IMR-90 (cell line): ENCODE measurements around the gene CD99. TPM values are rescaled to one million over a fixed set of nuclear protein-coding genes. Genes with fewer than 3 reads are reported as not detected.

Source experiments
- ATAC-seq: fragments of 200-7000 bp; cut with Tn5 transposase; 2 replicates; pipeline ENCODE4 v1.9.1; 2020; ENCODE audit warnings: low read depth, mild to moderate bottlenecking, moderate library complexity
- BruUV-seq: library from RNA; stranded (reverse); fragments of 400-500 nt; replicated peaks from 2 replicates; lab custom pipeline; 2021; lab: Mats Ljungman, UMichigan
- CTCF ChIA-PET: fragments of 300-600 bp; formaldehyde crosslinking; extraction: SDS; loops from one replicate; lab custom pipeline; 2021; ENCODE audit warnings: antibody characterized with exemption; lab: Yijun Ruan, JAX
- POLR2A ChIA-PET: fragments of 300-600 bp; sonication (Branson Sonifier 250); formaldehyde crosslinking; loops from one replicate; lab custom pipeline; 2022; ENCODE audit warnings: antibody characterized with exemption; ENCODE audit not compliant: unreplicated experiment; lab: Charles Lee
- DNase-seq: peaks from one replicate; pipeline ENCODE4 v3.0.0; 2013
- H2AFZ ChIP-seq: replicated peaks from 2 replicates; pipeline ENCODE3; 2013; ENCODE audit warnings: low read length, mild to moderate bottlenecking; ENCODE audit not compliant: poor library complexity
- H2AK5ac ChIP-seq: 2 replicates; pipeline ENCODE4 v1.6.1; 2013; ENCODE audit warnings: low read depth, low read length, inconsistent platforms
- H2AK9ac ChIP-seq: replicated peaks from 2 replicates; pipeline ENCODE3; 2013; ENCODE audit warnings: mild to moderate bottlenecking, low read depth, low read length, moderate library complexity; ENCODE audit not compliant: poor library complexity
- H2BK120ac ChIP-seq: 2 replicates; pipeline ENCODE4 v1.6.1; 2013; ENCODE audit warnings: low read depth, low read length, inconsistent platforms
- H2BK15ac ChIP-seq: 3 replicates; pipeline ENCODE4 v1.6.1; 2013; ENCODE audit warnings: low read depth, low read length, inconsistent platforms
- H2BK20ac ChIP-seq: 2 replicates; pipeline ENCODE4 v1.6.1; 2013; ENCODE audit warnings: low read depth, mild to moderate bottlenecking, inconsistent platforms, low read length, moderate library complexity
- H2BK5ac ChIP-seq: 2 replicates; pipeline ENCODE4 v1.6.1; 2013; ENCODE audit warnings: mild to moderate bottlenecking, low read depth, low read length, inconsistent platforms; ENCODE audit not compliant: poor library complexity, severe bottlenecking
- H3K14ac ChIP-seq: replicated peaks from 2 replicates; pipeline ENCODE4 v1.6.1; 2013; ENCODE audit warnings: low read depth, low read length, inconsistent platforms
- H3K18ac ChIP-seq: 2 replicates; pipeline ENCODE4 v1.6.1; 2013; ENCODE audit warnings: low read depth, low read length, control low read depth
- H3K23ac ChIP-seq: 2 replicates; pipeline ENCODE4 v1.6.1; 2013; ENCODE audit warnings: low read depth, low read length, inconsistent platforms
- H3K27ac ChIP-seq: 2 replicates; pipeline ENCODE4 v1.5.1; 2013; ENCODE audit warnings: mild to moderate bottlenecking, control low read depth, low read length; ENCODE audit not compliant: insufficient read depth
- H3K27me3 ChIP-seq: 2 replicates; pipeline ENCODE4 v1.6.1; 2013; ENCODE audit warnings: low read length; ENCODE audit not compliant: control insufficient read depth, insufficient read depth
- H3K36me3 ChIP-seq: 2 replicates; pipeline ENCODE4 v1.6.1; 2013; ENCODE audit warnings: low read length, mixed read lengths; ENCODE audit not compliant: control insufficient read depth, insufficient read depth
- H3K4ac ChIP-seq: 2 replicates; pipeline ENCODE4 v1.6.1; 2013; ENCODE audit warnings: low read depth, low read length, inconsistent platforms
- H3K4me1 ChIP-seq: 2 replicates; pipeline ENCODE4 v1.6.1; 2013; ENCODE audit warnings: low read length, mixed read lengths; ENCODE audit not compliant: control insufficient read depth, insufficient read depth
- H3K4me2 ChIP-seq: 2 replicates; pipeline ENCODE4 v1.6.1; 2013; ENCODE audit warnings: low read depth, mild to moderate bottlenecking, control low read depth, low read length, moderate library complexity
- H3K4me3 ChIP-seq: 2 replicates; pipeline ENCODE4 v1.5.1; 2013; ENCODE audit warnings: low read depth, mild to moderate bottlenecking, control low read depth, low read length, moderate library complexity; ENCODE audit not compliant: insufficient read depth
- H3K56ac ChIP-seq: 2 replicates; pipeline ENCODE4 v1.6.1; 2013; ENCODE audit warnings: low read length, inconsistent platforms; ENCODE audit not compliant: insufficient read depth; ENCODE audit errors: extremely low read depth
- H3K79me1 ChIP-seq, 2 experiments: 2 replicates each; pipeline ENCODE4 v1.6.1; 2013; ENCODE audit warnings: low read length in 2 of 2, inconsistent platforms in 1 of 2, low read depth in 1 of 2
- H3K9ac ChIP-seq: 2 replicates; pipeline ENCODE4 v1.6.1; 2013; ENCODE audit warnings: low read depth, low read length, control low read depth
- H3K9me1 ChIP-seq: 2 replicates; pipeline ENCODE4 v1.6.1; 2013; ENCODE audit warnings: low read length, inconsistent platforms; ENCODE audit not compliant: insufficient read depth
- H3K9me3 ChIP-seq: 2 replicates; pipeline ENCODE4 v1.6.1; 2013; ENCODE audit warnings: low read length; ENCODE audit not compliant: control insufficient read depth, insufficient read depth
- H4K20me1 ChIP-seq: 2 replicates; pipeline ENCODE4 v1.6.1; 2013; ENCODE audit warnings: low read length, inconsistent platforms; ENCODE audit not compliant: insufficient read depth
- H4K5ac ChIP-seq: 2 replicates; pipeline ENCODE4 v1.6.1; 2013; ENCODE audit warnings: mild to moderate bottlenecking, low read depth, low read length, control low read depth
- H4K8ac ChIP-seq, 2 experiments: 2 replicates each; pipeline ENCODE4 v1.6.1; 2013; ENCODE audit warnings: low read depth in 2 of 2, low read length in 2 of 2, control low read depth in 1 of 2, inconsistent platforms in 1 of 2
- H4K91ac ChIP-seq: 2 replicates; pipeline ENCODE4 v1.6.1; 2013; ENCODE audit warnings: low read depth, low read length, inconsistent platforms; ENCODE audit not compliant: insufficient read depth
- MXI1 ChIP-seq: IDR thresholded peaks from 2 replicates; pipeline ENCODE4 v1.6.1; 2012; ENCODE audit warnings: low read depth, mild to moderate bottlenecking, low read length, moderate library complexity, borderline replicate concordance
- POLR2A ChIP-seq: IDR thresholded peaks from 2 replicates; pipeline ENCODE4 v1.6.1; 2012; ENCODE audit warnings: mild to moderate bottlenecking, low read depth, low read length
- WGBS, 2 experiments: methylation state at CpG; one replicate each; pipeline versions ENCODE4 v1.1.5 to v1.1.7; 2013; ENCODE audit warnings: missing lambda C conversion rate in 2 of 2; ENCODE audit not compliant: insufficient read length in 1 of 2; ENCODE audit errors: extremely low coverage in 2 of 2; 5-methylcytosine and 5-hydroxymethylcytosine counted together
- dilution Hi-C: fragments of 300-500 bp; cut with HindIII; formaldehyde crosslinking; loops from one replicate; pipeline ENCODE4 v1.14.3; 2018; ENCODE audit warnings: low sequenced_read_pairs; ENCODE audit not compliant: unreplicated experiment
- in situ Hi-C: fragments of 300-500 bp; cut with MboI; formaldehyde crosslinking; loops from 3 replicates; pipeline ENCODE4 v1.14.3; 2019; ENCODE audit warnings: low sequenced_read_pairs, inconsistent platforms, mixed read lengths
- intact Hi-C: fragments of 100-400 bp; cut with micrococcal nuclease; formaldehyde crosslinking; loops from 2 replicates; pipeline ENCODE4 v1.10.0; 2022
- polyA plus RNA-seq, 3 experiments: library from polyadenylated mRNA; depleted of rRNA; stranded (reverse); fragments of >200 nt; gene quantifications; 2 replicates each; pipeline ENCODE4 v1.2.3, GENCODE V29; 2012; ENCODE audit warnings: low replicate concordance in 1 of 3
- total RNA-seq: library from RNA; depleted of rRNA; stranded (reverse); fragments of >200 nt; gene quantifications from 2 replicates; pipeline ENCODE4 v1.2.3, GENCODE V29; 2012

CD99 gene
- total and polyA plus RNA-seq, 2 of the 4 experiments (the other 2 are of a cell fraction) = 102 to 369 TPM

- no peak for DNase-seq
- no peaks in the 10 kb centered on the region for H4K20me1 ChIP-seq
- H3K4ac ChIP-seq = no peak overlapping the region
- in situ Hi-C loops (no loop called here), dilution Hi-C loops (no loop called here), intact Hi-C loops (no loop called here)
- ATAC-seq = no peak
- H2AFZ ChIP-seq = no peak overlapping the region
- no peak overlapping the region for H3K14ac ChIP-seq
- H2AK9ac ChIP-seq = no peak overlapping the region
- no peak overlapping the region for H4K5ac ChIP-seq
- H4K91ac ChIP-seq = no peak overlapping the region
- no peak overlapping the region for H3K23ac ChIP-seq
- no CpG with 5 or more reads among the region's 1 CpG for WGBS, 2 experiments
- no peak overlapping the region for H2BK120ac ChIP-seq
- no peak overlapping the region for H4K8ac ChIP-seq
- TF ChIP-seq MXI1 (no peak), POLR2A (no peak)
- ChIA-PET POLR2A (no interaction called here), CTCF (no interaction called here)
- H3K9me1 ChIP-seq = no peaks in the 10 kb centered on the region
- BruUV-seq = no TSS peak
- H3K9me3 ChIP-seq = peaks cover 2% of the 10 kb centered on the region; the same call in 1 of the 2 replicates
- H3K27me3 ChIP-seq = no peaks in the 10 kb centered on the region
- no peak overlapping the region for H3K4me3 ChIP-seq
- H3K56ac ChIP-seq = no peak overlapping the region
- no peak overlapping the region for H2BK20ac ChIP-seq
- H3K27ac ChIP-seq = no peak overlapping the region
- H3K79me1 ChIP-seq = no peaks in the 10 kb centered on the region
- no peaks in the 10 kb centered on the region for H3K4me1 ChIP-seq
- no peak overlapping the region for H2AK5ac ChIP-seq
- no peak overlapping the region for H3K9ac ChIP-seq
- H3K4me2 ChIP-seq = no peak overlapping the region
- no peak overlapping the region for H3K18ac ChIP-seq
- H2BK5ac ChIP-seq = no peak overlapping the region
- H3K36me3 ChIP-seq = peaks cover under 1% of the 10 kb centered on the region; the same call in 1 of the 2 replicates
- no peak overlapping the region for H2BK15ac ChIP-seq
Measured at GRCh38 chrX:2748815-2749188, 57.7 kb downstream of the CD99 start.
